NCI-H345 (cell line): Measurements from ENCODE around the gene PKHD1.

Experiments
- DNase-seq: peaks from one replicate; lab custom pipeline; 2025; lab: John Stamatoyannopoulos, UW

PKHD1 gene

DNA sequence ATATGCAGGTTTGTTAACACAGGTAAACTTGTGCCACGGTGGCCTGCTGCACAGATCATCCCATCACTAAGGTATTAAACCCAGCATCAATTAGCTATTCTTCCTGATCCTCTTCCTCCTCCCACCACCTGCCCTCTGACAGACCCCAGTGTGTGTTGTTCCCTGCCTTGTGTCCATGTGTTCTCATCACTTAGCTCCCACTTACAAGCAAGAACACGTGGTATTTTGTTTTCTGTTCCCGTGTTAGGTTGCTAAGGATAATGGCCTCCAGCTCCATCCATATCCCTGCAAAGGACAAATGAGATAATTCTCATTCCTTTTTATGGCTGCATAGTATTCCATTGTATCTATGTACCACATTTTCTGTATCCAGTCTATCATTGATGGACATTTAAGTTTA is 294.0 kb downstream of the PKHD1 start:
- DNase-seq = no peak

DNA sequence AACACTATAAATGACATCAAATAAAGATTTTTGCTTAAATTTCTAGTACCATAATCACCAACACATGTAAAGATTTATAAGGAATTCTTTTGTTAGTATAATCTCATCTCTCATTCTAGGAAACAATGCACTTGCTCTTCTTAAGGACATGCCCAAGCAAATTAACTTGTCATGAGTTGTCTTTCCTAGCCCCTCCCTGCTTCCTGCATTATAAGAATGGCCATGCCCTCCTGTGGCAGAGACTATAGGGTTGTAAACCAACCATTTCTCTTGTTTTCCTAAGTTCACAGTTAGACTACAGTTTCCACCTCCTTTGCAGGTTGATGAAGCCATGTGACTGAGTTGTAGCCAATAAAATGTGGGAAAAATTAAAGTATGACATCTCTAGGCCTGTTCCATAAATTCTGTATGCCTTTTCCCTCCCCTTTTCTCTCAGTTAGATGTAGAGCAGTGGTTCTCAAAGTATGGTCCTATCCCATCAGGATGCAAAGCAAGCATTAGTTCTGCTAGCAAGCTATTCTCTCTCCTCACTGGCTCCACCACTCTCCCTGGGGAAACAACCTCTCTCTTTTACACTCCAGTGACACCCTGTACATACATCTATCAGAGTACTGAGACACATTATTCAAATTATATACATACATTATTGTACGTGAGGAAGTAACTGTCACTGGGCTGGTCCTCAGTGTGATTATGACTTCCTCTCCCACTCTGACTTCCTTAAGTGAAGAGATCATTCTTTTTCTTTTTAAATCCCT is 295.0 kb downstream of the PKHD1 start:
- DNase-seq = no peak

DNA sequence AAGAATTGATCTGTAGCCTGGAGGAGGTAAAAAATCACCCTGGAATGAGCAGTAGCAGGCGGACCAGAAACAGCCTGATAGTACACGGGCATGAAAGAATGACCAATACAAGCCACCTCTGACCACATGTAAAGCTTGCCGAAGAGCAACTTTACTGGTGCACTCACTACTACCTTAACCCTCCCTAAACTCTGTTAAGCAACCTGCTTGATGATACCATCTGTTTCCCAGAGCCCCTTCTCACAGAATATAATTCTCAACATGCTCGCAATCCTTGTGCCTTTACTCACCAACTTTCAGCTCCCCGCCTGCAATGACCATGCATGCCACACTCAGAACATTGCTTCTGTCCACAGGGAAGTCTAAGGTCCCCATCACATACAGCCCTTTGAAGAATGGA is 296.5 kb downstream of the PKHD1 start:
- no peak for DNase-seq

DNA sequence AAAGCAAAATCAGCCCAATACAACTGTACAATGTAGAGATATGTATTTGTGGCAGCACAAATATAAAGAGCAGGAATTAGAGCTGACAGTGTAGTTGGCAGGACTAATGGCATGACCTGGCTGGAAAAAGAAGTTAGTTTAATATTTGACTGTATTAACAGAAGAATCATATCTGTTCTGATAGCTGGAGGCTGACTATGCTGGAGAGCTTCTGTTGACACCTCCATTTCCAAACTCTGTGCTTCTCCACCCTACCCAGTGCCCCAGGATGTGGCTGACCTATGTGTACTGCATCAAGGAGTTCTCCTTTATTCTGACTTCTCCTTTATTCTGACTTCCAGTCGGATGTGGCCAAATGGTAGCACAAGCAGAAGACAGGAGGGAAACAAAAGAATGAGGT is 299.3 kb downstream of the PKHD1 start:
- DNase-seq = no peak

DNA sequence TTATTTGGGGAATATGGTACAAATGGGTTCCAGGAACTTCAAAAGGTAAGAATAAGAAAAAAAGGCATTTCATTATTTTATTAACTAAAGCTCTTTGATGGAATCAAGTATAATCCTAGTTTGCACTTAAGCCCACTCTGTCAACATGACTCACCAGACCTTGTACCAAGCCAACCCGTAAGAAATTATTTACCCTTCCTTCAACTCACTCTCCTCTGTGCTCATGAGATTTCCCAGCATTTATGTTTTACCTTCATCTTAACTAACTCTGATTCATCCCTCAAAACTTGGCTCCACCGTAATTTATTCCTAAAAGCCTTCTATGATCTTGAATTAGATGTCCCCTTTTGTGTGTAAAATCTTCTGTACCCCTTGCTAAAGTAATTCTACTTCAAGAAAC is 308.7 kb downstream of the PKHD1 start:
- no peak for DNase-seq

DNA sequence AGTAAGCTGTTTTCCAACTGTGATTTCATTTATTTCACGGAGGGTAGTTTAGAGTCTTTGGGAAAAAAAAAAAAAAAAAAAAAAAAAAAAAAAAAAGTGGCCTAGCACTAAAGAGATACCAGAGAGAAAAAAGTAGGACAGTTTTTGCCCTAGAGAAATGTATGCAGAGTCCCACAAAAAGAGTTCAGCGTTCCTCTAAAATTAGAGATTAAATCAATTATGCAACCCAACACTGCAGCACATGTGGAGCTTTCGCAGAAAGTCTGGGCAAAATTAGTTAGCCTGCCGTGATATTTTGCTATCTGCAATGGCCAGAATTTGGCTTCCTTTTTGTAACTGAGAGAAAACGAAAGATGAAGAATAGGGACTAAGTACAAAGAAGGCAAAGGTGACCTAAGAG is 309.8 kb downstream of the PKHD1 start:
- DNase-seq = no peak

DNA sequence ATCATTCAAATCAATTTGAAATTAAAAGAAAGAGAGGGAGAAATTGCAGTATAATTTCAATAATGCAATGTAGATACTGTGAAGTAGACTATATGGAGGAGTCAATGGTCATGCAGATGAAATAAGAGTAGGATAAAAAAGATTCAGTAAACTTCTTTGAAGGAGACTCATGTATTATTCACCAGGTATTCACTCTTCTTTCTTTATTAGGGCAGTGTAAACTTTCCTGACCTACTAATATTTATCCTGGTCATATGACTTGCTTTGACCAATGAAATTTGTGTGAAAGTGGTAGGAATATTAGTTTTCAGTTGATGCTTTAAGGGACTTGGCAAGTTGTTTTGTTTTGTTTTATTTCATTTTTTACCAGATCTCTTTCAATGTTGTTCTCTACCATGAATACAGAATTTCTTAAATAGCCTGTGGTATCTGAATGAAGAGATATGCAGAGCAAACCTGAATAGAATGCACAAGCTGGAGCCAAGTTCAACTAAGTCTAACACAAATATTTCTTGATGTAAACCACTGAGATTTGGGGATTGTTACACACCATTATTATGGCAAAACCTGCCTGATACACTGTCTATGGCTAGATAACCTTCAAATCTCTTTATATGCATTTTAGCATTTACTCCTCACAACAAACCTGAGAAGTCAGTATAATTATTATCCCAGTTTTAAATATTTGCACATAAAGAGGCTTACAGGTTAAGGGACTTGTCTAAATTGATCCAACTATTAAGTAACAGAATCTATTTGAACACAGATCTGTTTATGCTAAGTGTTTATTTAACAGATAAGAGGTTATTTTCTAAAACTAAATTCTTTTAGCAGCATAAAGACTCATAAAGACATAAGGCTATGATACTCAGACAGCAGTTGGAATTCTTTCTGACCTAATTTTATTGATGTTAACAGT is 311.2 kb downstream of the PKHD1 start:
- no peak for DNase-seq

DNA sequence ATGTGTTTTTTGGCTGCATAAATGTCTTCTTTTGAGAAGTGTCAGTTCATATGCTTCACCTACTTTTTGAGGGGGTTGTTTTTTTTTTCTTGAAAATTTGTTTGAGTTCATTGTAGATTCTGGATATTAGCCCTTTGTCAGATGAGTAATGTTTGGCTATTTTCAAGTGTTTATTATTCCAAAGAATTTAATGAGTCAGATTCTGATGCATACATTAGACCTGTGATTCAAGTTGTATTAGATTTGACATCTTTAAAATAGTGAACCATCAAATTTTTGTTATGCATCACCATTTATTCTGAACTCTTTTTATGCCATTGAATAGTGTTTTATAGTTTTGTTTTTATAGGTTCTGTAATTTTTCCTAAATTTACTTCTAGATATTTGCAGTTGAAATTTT is 319.3 kb downstream of the PKHD1 start:
- DNase-seq = no peak

DNA sequence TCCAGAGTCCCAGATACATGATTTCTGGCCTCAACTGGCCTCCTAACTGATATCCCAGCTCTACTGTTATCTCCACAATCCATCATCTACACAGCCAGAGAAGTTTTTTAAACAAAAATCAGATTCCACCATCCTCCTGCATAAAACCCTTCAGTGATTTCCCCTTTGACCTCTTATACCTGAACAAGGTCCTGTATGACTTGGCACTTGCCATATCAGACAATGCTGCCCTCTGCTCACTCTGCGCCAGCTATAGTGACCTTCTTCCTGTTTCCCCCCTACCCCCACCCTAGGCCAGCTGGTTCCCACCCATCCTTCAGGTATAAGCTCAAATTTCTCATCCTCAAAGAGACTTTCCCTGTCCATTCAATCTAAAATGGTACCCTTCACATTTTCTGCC is 322.2 kb downstream of the PKHD1 start:
- no peak for DNase-seq

DNA sequence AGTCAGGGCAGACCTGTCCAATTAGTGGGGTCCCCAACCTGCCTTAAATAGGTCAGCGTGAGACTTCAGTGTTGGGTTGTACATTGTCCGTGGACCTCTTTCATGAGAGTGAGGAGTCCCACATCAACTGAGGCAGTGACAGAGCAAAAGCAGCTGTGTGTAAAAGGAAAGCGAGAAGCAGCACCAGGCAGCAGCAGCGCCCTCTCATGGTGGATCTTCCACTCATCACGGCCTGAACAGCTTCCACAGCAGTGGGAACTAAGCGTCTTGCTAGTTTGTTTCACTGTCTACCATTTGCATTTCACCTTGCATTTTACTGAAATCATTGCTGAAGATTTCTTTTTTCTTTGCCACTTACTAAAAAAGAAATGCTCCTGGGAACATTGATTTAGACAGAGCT is 333.8 kb downstream of the PKHD1 start:
- DNase-seq = no peak

DNA sequence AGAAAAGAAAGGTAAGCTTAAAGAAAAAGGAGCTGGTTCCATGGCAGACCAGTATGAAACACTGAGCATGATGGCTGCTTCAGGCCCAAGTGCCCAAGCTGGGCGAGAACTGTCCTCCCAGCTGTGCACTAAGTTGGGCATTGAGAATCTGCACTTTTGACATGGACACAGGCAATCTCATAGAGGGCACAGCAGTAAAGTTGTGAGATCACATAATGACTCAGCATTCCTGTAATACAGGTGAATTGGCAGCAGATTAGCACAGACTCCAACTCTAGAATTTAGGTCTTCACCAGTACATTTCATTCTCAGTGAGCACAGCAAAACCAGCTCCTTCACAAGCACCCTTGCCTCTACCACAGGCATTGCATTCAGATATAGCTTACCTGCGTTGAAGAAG is 343.4 kb downstream of the PKHD1 start:
- DNase-seq = no peak

DNA sequence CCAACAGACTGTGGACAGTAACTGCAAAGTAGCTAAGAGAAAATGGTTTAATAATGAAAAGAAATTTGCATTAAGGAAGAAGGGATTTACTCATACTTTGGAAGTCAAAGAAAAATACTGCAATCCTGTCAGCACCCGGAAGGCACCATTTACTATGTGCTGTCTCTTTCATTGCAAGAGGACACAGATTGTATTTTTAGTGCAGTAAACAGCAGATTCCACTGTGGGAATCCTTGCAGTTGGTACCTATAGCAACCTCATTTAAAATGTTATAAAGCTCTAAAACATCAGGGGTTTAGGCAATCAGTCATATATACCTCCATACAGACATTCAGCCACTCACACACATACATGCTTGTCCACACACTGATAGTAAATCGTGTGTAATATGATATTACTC is 346.8 kb downstream of the PKHD1 start:
- DNase-seq = no peak

DNA sequence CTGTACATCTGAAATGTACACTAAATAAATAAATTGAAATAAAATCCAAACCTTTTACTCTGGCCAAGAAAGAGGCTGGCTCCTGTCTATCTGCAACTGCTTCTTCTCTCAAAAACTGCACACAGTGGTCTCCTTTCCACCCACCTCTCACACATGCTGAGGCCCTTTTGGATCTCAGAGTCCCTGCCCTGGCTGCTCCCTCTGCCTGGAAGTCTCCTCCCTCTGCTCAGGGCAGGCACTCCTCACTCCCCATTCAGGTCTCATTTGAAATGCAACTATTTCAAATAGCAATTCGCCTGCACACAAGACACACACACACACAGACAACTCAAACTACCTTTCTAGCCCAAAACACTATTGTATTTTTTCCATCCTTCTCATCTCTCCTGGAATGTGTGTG is 348.8 kb downstream of the PKHD1 start:
- DNase-seq = no peak

DNA sequence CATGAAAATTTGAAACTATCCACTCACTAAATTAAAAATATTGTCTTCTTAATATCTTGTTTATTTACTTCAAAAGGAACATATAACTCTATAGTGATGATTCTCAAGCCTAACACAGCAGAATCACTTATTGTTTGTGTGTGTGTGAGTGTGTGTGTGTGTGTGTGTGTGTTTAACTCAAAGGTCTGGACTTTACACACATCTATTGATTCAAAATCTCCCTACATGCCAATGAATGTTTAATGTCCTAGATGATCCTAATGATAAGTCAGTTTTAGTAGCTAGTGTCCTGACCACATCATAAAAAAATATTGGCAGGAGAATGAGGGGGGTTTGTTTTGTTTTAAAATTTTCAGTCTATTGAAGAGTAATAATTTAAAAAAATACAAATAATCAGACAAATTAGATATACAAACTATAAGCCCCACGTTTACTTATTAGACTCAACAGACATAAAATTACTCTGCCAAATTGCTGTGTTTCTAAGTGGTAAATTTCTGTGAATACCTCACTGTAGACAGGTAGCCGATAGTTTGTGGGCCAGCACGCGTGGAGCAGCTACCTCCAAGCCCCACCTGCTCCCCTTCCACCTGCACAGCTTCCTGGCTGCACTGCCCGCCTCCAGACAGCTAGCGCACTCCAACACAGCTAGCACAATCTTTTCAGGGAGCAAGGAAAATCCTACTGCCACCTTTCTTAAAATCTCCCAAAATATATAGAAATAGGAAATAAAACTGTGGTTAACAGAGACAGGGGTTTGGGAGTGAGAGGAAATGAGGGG is 349.6 kb downstream of the PKHD1 start:
- DNase-seq = no peak

DNA sequence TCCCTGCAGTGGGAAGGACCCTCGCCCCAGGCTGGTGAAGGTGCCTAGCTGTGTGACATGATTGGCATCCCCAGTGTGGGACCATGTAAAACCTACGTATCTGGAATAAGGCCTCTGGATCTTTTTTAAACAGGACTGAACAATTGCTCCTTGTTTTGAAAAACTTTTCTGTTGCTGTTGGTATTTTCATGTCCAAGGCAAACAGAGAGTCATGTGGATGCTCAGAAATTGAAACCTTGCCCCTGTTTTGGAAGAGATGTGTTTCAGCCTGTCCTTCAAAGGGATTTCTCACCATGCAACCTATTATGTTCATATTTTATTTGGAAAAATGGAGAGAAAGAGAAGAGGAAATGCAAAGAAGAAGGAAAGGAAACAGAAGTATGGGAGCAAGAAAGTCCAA is 362.3 kb downstream of the PKHD1 start:
- no peak for DNase-seq

DNA sequence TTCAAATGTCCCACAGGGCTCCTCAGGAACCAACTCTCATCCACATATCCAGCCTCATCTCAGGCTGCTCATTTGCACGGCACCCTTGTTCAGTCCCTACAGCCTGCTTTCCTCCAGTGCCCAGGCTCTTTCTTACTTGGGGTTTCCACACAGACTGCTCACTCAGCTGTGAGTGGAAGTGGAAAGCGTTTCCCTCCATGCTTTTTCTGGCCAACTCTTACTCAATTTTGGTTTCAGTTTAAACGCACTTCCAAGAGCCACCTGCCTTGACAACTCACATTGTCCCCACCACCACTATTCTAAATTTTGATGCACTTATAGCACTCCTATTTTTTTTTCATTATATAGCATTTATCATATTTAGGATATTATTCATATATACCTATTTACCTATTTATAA is 367.1 kb downstream of the PKHD1 start:
- no peak for DNase-seq

DNA sequence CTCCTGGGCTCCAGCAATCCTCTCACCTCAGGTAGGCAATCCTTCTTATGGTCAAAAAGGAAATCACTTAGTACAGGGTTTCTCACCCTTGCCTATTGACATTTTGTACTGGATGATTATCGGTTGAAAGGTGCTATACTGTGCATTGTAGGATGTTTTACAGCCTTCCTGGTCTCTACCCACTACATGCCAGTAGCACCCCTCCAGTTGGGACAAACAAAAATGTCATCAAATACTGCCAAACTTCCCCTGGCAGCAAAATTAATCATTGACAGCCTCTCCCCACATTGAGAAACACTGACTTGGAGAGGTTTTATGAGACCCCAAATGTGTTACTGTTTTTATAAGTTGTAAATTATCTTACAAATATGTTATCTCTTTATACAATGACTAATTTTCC is 368.1 kb downstream of the PKHD1 start:
- DNase-seq = no peak

DNA sequence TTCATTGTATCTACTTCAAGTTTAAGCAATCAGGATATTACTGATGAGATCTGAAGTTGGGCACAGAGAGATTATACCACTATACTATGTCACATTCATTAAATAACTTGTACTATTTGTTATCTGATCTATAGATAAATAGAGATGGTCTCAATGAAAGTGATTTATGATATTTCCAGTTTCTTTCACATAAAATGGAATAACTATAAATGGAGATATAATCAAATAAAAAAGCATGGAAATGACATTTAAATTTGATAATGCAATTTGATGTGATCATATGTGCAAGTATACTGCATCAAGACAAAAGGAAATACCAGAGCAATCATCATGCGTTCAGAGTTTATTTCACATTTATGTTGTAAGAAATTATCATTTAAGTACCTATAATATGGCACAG is 368.9 kb downstream of the PKHD1 start:
- no peak for DNase-seq

DNA sequence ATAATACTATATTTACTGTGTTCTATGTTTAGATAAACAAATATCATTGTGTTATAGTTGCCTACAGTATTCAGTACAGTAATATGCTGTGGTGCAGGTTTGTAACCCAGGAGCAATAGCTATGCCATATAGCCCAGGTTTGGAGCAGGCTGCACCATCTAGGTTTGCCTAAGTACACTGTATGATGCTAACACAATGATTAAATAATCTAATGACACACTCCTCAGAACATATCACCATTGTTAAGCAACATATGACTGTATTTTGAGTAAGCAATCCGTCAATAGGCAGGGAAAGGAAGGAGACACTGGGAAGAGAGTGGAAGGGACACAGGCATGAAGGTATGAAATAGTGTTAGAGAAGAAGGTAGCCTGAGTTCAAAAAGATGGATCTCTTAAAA is 369.9 kb downstream of the PKHD1 start:
- no peak for DNase-seq

DNA sequence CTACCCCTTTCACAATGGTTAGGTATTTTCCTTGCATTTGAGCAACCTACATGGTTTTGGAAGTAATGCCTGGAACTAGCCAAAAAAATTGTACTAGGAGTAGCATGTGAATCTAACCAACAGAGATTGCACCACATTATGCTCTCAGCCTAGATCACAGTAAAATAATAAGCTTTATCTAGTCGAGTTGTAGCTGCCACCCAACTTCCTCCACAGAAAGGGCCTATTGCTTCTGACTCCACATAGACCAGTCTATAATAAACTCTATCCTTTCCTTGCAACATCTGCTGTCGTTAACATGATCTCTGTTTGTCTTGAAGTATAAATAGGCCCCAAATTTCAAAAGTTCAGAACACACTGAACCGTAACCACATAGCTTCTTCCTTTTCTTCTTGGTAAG is 375.5 kb downstream of the PKHD1 start:
- no peak for DNase-seq

DNA sequence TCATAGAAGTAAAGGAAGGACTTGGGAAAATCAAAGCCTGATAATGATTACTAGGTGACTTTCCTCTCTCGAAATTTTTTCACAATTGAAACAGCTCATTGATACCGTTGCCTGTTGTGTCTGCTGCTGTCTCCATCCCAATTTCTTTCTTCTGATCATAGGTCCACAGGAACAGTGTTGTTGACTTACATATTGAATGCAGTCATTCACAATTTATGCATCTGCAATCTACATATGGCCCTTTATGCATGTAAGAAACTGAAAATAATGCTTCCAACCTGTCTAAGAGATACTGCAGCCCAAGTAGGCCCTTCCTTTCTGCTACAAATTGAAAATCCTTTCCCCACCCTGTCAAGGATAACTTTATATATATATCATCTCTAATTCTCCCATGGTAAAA is 381.3 kb downstream of the PKHD1 start:
- DNase-seq = no peak

DNA sequence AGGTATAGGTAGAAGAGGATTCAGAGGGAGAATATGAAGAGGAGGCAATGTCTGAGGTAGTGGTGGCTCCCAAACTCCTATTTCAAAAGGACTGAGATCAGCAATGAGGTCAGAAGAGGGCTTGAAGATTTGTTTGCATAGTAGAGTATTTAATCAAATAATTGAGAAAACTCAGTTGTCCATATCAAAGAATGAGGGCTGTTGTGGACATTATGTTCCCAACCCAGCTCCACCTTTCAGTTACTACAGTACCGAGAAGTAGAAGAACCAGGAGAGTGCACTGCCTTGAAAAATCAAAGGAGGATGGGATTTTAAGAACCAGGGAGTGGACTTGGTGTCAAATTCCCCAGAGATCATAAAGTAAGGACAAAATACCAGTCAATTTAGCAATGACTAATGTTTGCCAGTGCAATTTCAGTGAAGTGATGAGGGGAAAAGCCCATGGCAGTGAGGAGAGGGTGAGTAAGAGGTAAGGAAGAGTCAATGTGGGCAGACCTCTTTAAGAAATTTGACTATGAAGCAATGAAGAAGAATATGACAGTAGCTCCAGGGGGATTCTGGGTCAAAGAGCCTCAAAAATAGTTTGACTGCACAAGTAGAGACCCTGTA is 382.4 kb downstream of the PKHD1 start:
- no peak for DNase-seq
